ENCODE measurements around the gene TLE2.
A peak's percentile ranks its signal among the peaks of the same experiment; 100 is the strongest.
"Not testable (repeated sequence)": the region's sequence is repeated elsewhere in the genome, so short reads cannot be mapped to it uniquely, and the experiment has no call there.

Gene TLE2

GRCh38 chr19:2981898-2982297, 47.2 kb downstream of the TLE2 start:
- DNase-seq, result no peak

- DNase-seq, result no peak
These were observed 50.3 kb downstream of the TLE2 start for GRCh38 chr19:2978772-2979171.

- no peak for DNase-seq
These were observed 50.8 kb downstream of the TLE2 start for GRCh38 chr19:2978166-2978767.

- no peak for DNase-seq
These were observed 51.3 kb downstream of the TLE2 start for GRCh38 chr19:2977746-2978138.

GRCh38 chr19:2977001-2977745, 51.9 kb downstream of the TLE2 start, which contains the start of gene TLE6:
TSS of gene TLE6 (plus strand) at chr19:2977564. CDS start at chr19:2978234, 670 bp downstream.
- peak in 1 of 2 donors; percentile 48 for DNase-seq

- DNase-seq, result no peak
These were observed 52.5 kb downstream of the TLE2 start for GRCh38 chr19:2976609-2977000.

- DNase-seq, result peak in 1 of 2 donors; percentile 30
These were observed 54.6 kb downstream of the TLE2 start for GRCh38 chr19:2974342-2975041.

GRCh38 chr19:2973229-2973628, 55.9 kb downstream of the TLE2 start:
- DNase-seq, result no peak

- DNase-seq, result no peak
These were observed 58.8 kb downstream of the TLE2 start for GRCh38 chr19:2970201-2970835.

GRCh38 chr19:2969104-2969504, 60.0 kb downstream of the TLE2 start:
- no peak for DNase-seq

- DNase-seq, result no peak
These were observed 61.1 kb downstream of the TLE2 start for GRCh38 chr19:2967972-2968371.

GRCh38 chr19:2964874-2965273, 64.2 kb downstream of the TLE2 start:
- DNase-seq, result no peak

- DNase-seq, result not testable (repeated sequence)
These were observed 65.4 kb downstream of the TLE2 start for GRCh38 chr19:2963631-2964030.

GRCh38 chr19:2963122-2963521, 66.0 kb downstream of the TLE2 start:
- no peak for DNase-seq

GRCh38 chr19:2962018-2962670, 66.9 kb downstream of the TLE2 start:
- peak in 1 of 2 donors; percentile 81 for DNase-seq

GRCh38 chr19:2960120-2960519, 69.0 kb downstream of the TLE2 start:
- no peak for DNase-seq

- DNase-seq, result no peak
These were observed 71.9 kb downstream of the TLE2 start for GRCh38 chr19:2957160-2957559.

- DNase-seq, result no peak
These were observed 76.1 kb downstream of the TLE2 start for GRCh38 chr19:2952953-2953481.

- peak; percentile 98 for DNase-seq
These were observed 78.6 kb downstream of the TLE2 start for GRCh38 chr19:2950286-2951124.

GRCh38 chr19:2949939-2950285, 79.2 kb downstream of the TLE2 start:
- no peak for DNase-seq

Measured in bone marrow (tissue), 2 donors.